ENCODE results near the gene NCDN. TPM values are rescaled to one million over a fixed set of nuclear protein-coding genes. Genes with fewer than 3 reads are reported as not detected.

NCDN gene
- total RNA-seq, 1 donor from 2014 or later, result 20.2 TPM

DNA sequence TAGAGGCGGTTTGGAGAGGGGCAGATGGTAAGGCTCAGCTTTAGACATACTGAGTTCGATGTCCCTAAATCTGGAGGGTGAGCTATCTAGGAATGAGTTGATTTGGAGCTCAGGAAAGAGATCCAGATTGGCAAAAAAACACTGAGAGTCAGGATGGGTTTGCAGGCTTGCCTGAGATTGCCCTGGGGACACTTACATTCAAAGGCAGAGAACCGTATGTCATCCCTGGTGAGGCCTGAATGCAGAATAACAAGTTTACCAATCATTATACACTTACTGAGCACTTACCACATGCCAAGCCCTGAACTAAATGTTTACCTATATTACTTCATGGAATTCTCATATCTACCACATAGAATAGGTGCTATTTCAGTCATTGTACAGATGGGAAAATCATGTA, 43.0 kb downstream of the NCDN start:
- no peak for ATAC-seq
- no peaks in the 10 kb centered on the region for H3K4me1 ChIP-seq
- TF ChIP-seq, protein P1, sequence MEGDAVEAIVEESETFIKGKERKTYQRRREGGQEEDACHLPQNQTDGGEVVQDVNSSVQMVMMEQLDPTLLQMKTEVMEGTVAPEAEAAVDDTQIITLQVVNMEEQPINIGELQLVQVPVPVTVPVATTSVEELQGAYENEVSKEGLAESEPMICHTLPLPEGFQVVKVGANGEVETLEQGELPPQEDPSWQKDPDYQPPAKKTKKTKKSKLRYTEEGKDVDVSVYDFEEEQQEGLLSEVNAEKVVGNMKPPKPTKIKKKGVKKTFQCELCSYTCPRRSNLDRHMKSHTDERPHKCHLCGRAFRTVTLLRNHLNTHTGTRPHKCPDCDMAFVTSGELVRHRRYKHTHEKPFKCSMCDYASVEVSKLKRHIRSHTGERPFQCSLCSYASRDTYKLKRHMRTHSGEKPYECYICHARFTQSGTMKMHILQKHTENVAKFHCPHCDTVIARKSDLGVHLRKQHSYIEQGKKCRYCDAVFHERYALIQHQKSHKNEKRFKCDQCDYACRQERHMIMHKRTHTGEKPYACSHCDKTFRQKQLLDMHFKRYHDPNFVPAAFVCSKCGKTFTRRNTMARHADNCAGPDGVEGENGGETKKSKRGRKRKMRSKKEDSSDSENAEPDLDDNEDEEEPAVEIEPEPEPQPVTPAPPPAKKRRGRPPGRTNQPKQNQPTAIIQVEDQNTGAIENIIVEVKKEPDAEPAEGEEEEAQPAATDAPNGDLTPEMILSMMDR (IDR thresholded peaks at IDR 0.05), result no peak
- H3K27ac ChIP-seq, result no peak overlapping the region
- H3K9me3 ChIP-seq, result no peaks in the 10 kb centered on the region
- H3K4me3 ChIP-seq, result no peak overlapping the region
- intact Hi-C loops (cut with DNase I), result no loop called here
- H3K36me3 ChIP-seq, result peaks cover 62% of the 10 kb centered on the region
- no peak for DNase-seq
- no peaks in the 10 kb centered on the region for H3K27me3 ChIP-seq (ENCODE audit: low read depth)

DNA sequence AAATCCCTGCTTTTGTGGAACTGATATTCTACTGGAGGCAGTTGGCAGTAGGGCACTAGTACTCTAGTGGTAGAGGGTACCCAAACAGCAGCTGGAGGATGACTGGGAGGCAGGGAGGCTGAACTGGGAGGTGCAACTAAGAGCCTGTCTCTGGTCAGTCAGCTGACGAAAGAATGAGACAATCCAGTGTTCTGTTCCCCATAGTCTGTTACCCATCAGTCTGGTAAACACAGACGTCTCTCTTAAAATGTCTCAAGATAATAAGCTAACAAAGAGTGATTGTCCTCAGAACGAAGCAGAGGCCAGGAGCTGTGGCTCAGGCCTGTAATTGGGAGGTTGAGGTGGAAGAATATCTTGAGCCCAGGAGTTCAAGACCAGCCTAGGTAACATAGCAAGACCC, 45.9 kb downstream of the NCDN start:
- H3K4me3 ChIP-seq, result no peak overlapping the region
- no peaks in the 10 kb centered on the region for H3K4me1 ChIP-seq
- TF ChIP-seq, protein P1 (IDR thresholded peaks at IDR 0.05), result no peak
- no peaks in the 10 kb centered on the region for H3K9me3 ChIP-seq
- H3K27ac ChIP-seq, result no peak overlapping the region
- peaks cover 83% of the 10 kb centered on the region for H3K36me3 ChIP-seq
- ATAC-seq, result no peak
- intact Hi-C loops (cut with DNase I), result no loop called here
- DNase-seq, result no peak
- H3K27me3 ChIP-seq (ENCODE audit: low read depth), result no peaks in the 10 kb centered on the region

DNA sequence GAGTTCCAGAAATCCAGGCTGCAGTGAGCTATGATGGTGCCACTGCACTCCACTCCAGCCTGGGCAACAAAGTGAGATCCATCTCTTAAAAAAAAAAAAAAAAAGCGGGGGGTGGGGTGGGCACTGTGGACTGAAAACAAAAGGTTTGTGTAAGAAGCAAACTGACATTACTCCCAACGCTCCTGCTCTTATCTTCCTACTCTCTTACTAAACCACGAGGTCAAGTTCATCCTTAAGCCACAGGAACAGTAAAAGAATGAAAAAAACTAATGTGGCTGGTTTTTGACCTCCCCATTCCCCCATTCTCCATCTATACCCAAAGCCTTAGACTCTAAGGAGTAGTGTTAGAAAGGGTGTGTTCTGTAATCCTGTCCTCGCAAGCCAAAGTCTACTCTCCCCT, 46.3 kb downstream of the NCDN start:
- intact Hi-C loops (cut with DNase I), result no loop called here
- no peak for ATAC-seq
- Histone ChIP-seq H3K9me3 (no peaks in the 10 kb centered on the region), H3K36me3 (peaks cover 88% of the 10 kb centered on the region), H3K27me3 (ENCODE audit: low read depth) (no peaks in the 10 kb centered on the region), H3K4me1 (no peaks in the 10 kb centered on the region), H3K4me3 (no peak overlapping the region), H3K27ac (no peak overlapping the region)
- no peak for DNase-seq
- TF ChIP-seq, protein P1 (IDR thresholded peaks at IDR 0.05), result no peak

DNA sequence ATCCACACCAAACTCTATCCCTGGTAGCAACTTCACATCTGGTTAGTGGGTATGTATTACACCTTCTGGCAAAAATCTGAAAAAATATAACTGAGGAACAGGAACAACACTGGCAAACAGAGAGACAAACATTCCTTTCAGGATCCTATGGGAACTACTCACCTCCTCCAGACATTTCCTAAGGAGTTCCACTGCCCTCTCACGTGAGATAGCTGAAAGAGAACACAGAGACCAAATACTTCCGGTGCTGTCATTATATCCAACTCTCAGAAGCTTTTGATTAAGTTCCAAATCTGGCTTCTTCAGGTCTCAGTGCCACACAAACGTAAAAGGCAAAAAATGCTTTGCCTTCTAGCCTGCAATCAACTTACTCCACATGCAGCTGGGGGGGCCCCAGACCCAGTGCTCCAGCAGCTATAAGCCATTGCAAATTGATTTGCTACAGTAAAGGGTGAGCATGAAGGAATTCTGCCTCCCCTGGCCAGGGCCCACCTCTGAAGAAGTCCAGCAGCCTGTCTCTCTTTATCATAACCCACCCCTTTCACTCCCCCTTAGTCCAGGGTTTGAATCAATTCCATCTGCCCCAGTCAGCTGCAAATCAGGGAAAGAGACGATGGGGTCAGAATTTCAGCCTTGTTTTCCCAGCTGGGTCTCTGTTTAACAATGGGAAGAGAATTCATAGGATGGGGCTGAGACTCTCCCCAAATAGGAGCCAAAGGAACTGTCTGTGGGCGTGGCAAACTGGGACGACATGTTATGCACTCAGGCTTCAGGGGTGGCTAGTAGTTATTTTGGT, 47.7 kb downstream of the NCDN start:
- ATAC-seq (no peak), DNase-seq (no peak)
- H3K4me3 ChIP-seq, result no peak overlapping the region
- no peaks in the 10 kb centered on the region for H3K4me1 ChIP-seq
- H3K27me3 ChIP-seq (ENCODE audit: low read depth), result no peaks in the 10 kb centered on the region
- intact Hi-C loops (cut with DNase I), result no loop called here
- H3K9me3 ChIP-seq, result no peaks in the 10 kb centered on the region
- no peak overlapping the region for H3K27ac ChIP-seq
- TF ChIP-seq, protein P1 (IDR thresholded peaks at IDR 0.05), result no peak
- peaks cover 96% of the 10 kb centered on the region for H3K36me3 ChIP-seq

DNA sequence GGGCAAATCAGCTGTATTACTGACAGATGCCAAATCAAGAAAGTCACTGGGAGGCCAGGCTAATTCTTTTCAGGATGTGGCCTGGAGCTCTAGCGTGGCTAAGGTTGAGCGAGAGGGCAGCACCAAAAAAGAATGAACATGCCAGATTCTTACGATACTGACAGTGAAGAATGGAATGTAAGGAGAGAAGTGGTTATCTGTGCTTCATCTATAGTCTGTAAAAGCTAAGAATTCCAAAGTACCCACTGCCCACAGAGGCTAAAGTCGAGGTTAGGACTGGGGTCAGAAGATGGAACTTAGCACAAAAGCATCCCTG, 48.2 kb downstream of the NCDN start:
- DNase-seq (no peak), ATAC-seq (no peak)
- no peaks in the 10 kb centered on the region for H3K9me3 ChIP-seq
- intact Hi-C loops (cut with DNase I), result no loop called here
- TF ChIP-seq, protein P1 (IDR thresholded peaks at IDR 0.05), result no peak
- no peak overlapping the region for H3K27ac ChIP-seq
- no peaks in the 10 kb centered on the region for H3K4me1 ChIP-seq
- H3K4me3 ChIP-seq, result no peak overlapping the region
- no peaks in the 10 kb centered on the region for H3K27me3 ChIP-seq (ENCODE audit: low read depth)
- H3K36me3 ChIP-seq, result peaks cover 96% of the 10 kb centered on the region
